HG02678 (cell line): ENCODE data around the gene TCP11.
"Not testable (repeated sequence)": the region's sequence is repeated elsewhere in the genome, so short reads cannot be mapped to it uniquely, and the experiment has no call there.

Experiments used
- ATAC-seq: cut with Tn5 transposase; IDR thresholded peaks from one replicate; pipeline ENCODE4 v1.9.1; 2021; ENCODE audit warnings: mild to moderate bottlenecking, moderate library complexity; ENCODE audit not compliant: unreplicated experiment

Gene TCP11

GRCh38 chr6:35148167-35148741 is 7.1 kb upstream of the TCP11 start:
- no peak for ATAC-seq

- ATAC-seq, result no peak
Observed at GRCh38 chr6:35147486-35147885, 6.3 kb upstream of the TCP11 start.

- ATAC-seq, result no peak
Observed at GRCh38 chr6:35147026-35147425, 5.9 kb upstream of the TCP11 start.

GRCh38 chr6:35146453-35146852 is 5.3 kb upstream of the TCP11 start:
- no peak for ATAC-seq

- ATAC-seq, result no peak
Observed at GRCh38 chr6:35145757-35146156, 4.6 kb upstream of the TCP11 start.

GRCh38 chr6:35142588-35143569 is 1.7 kb upstream of the TCP11 start:
- no peak for ATAC-seq

GRCh38 chr6:35140639-35141006 is 516 bp downstream of the TCP11 start:
- ATAC-seq, result no peak

GRCh38 chr6:35139924-35140638 is 1.1 kb downstream of the TCP11 start:
- no peak for ATAC-seq

- no peak for ATAC-seq
Observed at GRCh38 chr6:35139470-35139869, 1.7 kb downstream of the TCP11 start.

- ATAC-seq, result not testable (repeated sequence)
Observed at GRCh38 chr6:35138191-35138590, 2.9 kb downstream of the TCP11 start.

GRCh38 chr6:35136185-35136584 is 5.0 kb downstream of the TCP11 start:
- ATAC-seq, result no peak

- ATAC-seq, result no peak
Observed at GRCh38 chr6:35128496-35128895, 12.6 kb downstream of the TCP11 start.

- no peak for ATAC-seq
Observed at GRCh38 chr6:35128042-35128441, 13.1 kb downstream of the TCP11 start.

GRCh38 chr6:35124356-35124755 is 16.8 kb downstream of the TCP11 start:
- ATAC-seq, result no peak

- no peak for ATAC-seq
Observed at GRCh38 chr6:35120746-35121145, 20.4 kb downstream of the TCP11 start.

GRCh38 chr6:35108309-35108885 is 32.7 kb downstream of the TCP11 start:
- no peak for ATAC-seq

GRCh38 chr6:35107761-35108160 is 33.4 kb downstream of the TCP11 start:
- not testable (repeated sequence) for ATAC-seq

- ATAC-seq, result not testable (repeated sequence)
Observed at GRCh38 chr6:35107208-35107607, 33.9 kb downstream of the TCP11 start.

- ATAC-seq, result not testable (repeated sequence)
Observed at GRCh38 chr6:35106061-35106460, 35.1 kb downstream of the TCP11 start.

GRCh38 chr6:35105078-35105477 is 36.1 kb downstream of the TCP11 start:
- no peak for ATAC-seq

- ATAC-seq, result no peak
Observed at GRCh38 chr6:35099116-35099515, 42.0 kb downstream of the TCP11 start.
